ENCODE results near the gene GUK1. TPM values are rescaled to one million over a fixed set of nuclear protein-coding genes. Genes with fewer than 3 reads are reported as not detected.
A peak's percentile ranks its signal among the peaks of the same experiment; 100 is the strongest.

The GUK1 gene
- total RNA-seq, 1 experiment from 2014 or later, result 111 TPM

DNA sequence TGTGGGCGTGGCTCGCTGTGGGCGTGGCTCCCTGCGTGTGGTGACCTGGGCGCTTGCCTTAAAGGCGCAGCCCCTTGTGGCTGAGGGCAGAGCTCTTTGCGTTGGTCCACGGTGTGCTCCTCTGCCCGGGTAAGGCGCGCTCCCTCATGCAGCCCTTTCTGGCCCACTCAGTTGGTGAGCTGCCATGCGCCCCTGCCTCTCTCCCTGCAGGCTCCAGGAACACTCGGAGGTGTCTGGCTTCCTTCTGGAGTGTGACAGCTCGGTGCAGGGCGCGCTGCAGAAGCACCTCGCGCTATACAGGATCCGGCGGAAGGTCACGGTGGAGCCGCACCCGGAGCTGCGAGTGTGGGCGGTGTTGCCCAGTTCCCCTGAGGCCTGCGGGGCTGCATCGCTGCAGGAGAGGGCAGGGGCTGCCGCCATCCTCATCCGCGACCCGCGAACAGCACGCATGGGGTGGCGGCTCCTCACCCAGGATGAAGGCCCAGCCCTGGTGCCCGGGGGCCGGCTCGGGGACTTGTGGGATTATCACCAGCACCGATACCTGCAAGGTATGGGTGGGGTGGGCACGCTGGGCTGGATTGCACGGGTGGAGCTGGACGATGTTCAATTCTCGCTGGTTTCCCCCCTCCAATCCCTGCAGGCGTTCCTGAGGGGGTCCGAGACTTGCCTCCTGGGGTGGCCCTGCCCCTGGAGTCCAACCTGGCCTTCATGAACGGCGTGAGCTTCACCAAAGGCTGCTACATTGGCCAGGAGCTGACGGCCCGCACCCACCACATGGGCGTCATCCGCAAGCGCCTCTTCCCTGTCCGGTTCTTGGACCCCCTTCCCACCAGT, 34.6 kb downstream of the GUK1 start:
- Mint-ChIP-seq H3K9me3 (no peaks in the 10 kb centered on the region), H3K36me3 (no peaks in the 10 kb centered on the region), H3K27ac (no peak overlapping the region), H3K4me1 (no peaks in the 10 kb centered on the region), H3K4me3 (peak overlapping the region; percentile 22; the same call in 1 of the 2 replicates), H3K27me3 (ENCODE audit: low read depth) (no peaks in the 10 kb centered on the region)
- DNase-seq (ENCODE audit: low spot score) (peak; percentile 62), ATAC-seq (peak; percentile 90)
- ChIA-PET POLR2A (interaction anchor here (1.2 to 1.7 kb wide), 3 partner anchors 9 to 93 kb away, joined by 3 to 11 read pairs (median 3); partner anchors contain the start of gene IBA57), CTCF (interaction anchor here (0.6 to 2.7 kb wide), 16 partner anchors 8 to 284 kb away, joined by 3 to 18 read pairs (median 3); partner anchors contain the start of gene IBA57)
- no peak for TF ChIP-seq ELF4 (CRISPR knock-in tag; IDR thresholded peaks at IDR 0.05; ENCODE audit: low read depth)
- TF ChIP-seq RELA (CRISPR knock-in tag; IDR thresholded peaks at IDR 0.05; ENCODE audit: borderline replicate concordance), result peak; percentile 61; the same call in 1 of the 2 replicates
- peak; percentile 97 for TF ChIP-seq SP1 (CRISPR knock-in tag; conservative IDR thresholded peaks at IDR 0.05)
- TF ChIP-seq, protein P1, sequence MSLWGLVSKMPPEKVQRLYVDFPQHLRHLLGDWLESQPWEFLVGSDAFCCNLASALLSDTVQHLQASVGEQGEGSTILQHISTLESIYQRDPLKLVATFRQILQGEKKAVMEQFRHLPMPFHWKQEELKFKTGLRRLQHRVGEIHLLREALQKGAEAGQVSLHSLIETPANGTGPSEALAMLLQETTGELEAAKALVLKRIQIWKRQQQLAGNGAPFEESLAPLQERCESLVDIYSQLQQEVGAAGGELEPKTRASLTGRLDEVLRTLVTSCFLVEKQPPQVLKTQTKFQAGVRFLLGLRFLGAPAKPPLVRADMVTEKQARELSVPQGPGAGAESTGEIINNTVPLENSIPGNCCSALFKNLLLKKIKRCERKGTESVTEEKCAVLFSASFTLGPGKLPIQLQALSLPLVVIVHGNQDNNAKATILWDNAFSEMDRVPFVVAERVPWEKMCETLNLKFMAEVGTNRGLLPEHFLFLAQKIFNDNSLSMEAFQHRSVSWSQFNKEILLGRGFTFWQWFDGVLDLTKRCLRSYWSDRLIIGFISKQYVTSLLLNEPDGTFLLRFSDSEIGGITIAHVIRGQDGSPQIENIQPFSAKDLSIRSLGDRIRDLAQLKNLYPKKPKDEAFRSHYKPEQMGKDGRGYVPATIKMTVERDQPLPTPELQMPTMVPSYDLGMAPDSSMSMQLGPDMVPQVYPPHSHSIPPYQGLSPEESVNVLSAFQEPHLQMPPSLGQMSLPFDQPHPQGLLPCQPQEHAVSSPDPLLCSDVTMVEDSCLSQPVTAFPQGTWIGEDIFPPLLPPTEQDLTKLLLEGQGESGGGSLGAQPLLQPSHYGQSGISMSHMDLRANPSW (CRISPR knock-in tag; conservative IDR thresholded peaks at IDR 0.05; ENCODE audit: low read depth), result no peak
- 0 out of 2 replicates have a peak, but pooled peaks have one; percentile 17 for TF ChIP-seq ESRRA (CRISPR knock-in tag; IDR thresholded peaks at IDR 0.05; ENCODE audit: borderline replicate concordance)

DNA sequence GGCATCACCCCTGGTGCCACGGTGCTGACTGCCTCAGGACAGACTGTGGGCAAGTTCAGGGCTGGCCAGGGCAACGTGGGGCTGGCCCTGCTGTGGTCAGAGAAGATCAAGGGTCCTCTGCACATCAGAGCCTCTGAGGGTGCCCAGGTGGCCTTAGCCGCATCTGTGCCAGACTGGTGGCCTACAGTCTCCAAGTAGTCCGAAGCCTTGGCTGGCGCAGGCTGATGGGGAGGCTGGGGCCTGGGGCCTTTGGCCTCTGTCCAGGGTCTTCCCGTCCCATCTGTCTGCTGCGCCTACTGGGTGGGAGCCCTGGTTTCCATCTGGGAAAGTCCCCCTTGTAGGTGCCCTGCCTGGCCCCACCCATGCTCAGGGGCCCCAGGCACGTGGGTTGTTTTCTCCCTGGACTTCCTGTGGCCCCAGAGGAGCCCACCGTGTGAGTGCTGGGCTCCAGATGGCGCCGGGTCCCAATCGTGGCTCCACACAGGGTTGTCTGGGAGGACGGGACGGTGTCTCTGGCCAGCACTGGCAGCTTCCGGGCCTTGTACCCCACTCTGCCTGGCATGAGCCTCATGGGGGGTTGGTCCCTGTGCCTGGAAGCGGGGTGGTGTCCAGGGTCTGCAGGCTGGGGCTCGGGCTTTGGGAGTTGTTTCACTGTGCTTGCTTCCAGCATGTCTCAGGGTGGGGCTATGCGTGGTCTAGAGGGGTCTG, 35.4 kb downstream of the GUK1 start:
- no peaks in the 10 kb centered on the region for H3K27me3 Mint-ChIP-seq (ENCODE audit: low read depth)
- no peaks in the 10 kb centered on the region for H3K36me3 Mint-ChIP-seq
- DNase-seq (ENCODE audit: low spot score) (no peak), ATAC-seq (no peak)
- TF ChIP-seq MYBL2 (CRISPR knock-in tag; IDR thresholded peaks at IDR 0.05), result no peak
- ChIA-PET CTCF (interaction anchor here (1.1 to 2.7 kb wide), 6 partner anchors 9 to 283 kb away, joined by 4 to 18 read pairs (median 12); partner anchors contain the start of gene IBA57), POLR2A (no interaction called here)
- H3K9me3 Mint-ChIP-seq, result no peaks in the 10 kb centered on the region
- H3K4me3 Mint-ChIP-seq, result no peak overlapping the region
- no peaks in the 10 kb centered on the region for H3K4me1 Mint-ChIP-seq
- no peak overlapping the region for H3K27ac Mint-ChIP-seq

GRCh38 chr1:228176024-228176395, 35.9 kb downstream of the GUK1 start:
- H3K4me1 Mint-ChIP-seq, result no peaks in the 10 kb centered on the region
- CTCF ChIA-PET, result interaction anchor here (0.9 to 1.3 kb wide), 2 partner anchors 11 to 45 kb away, joined by 3 read pairs; no protein-coding TSS in a partner anchor
- H3K27me3 Mint-ChIP-seq (ENCODE audit: low read depth), result no peaks in the 10 kb centered on the region
- no peaks in the 10 kb centered on the region for H3K9me3 Mint-ChIP-seq
- POLR2A ChIA-PET, result no interaction called here
- no peaks in the 10 kb centered on the region for H3K36me3 Mint-ChIP-seq
- ATAC-seq (no peak), DNase-seq (ENCODE audit: low spot score) (no peak)
- H3K27ac Mint-ChIP-seq, result no peak overlapping the region
- no peak overlapping the region for H3K4me3 Mint-ChIP-seq
- no peak for TF ChIP-seq ELF4 (CRISPR knock-in tag; IDR thresholded peaks at IDR 0.05; ENCODE audit: low read depth)
- TF ChIP-seq, protein P2, sequence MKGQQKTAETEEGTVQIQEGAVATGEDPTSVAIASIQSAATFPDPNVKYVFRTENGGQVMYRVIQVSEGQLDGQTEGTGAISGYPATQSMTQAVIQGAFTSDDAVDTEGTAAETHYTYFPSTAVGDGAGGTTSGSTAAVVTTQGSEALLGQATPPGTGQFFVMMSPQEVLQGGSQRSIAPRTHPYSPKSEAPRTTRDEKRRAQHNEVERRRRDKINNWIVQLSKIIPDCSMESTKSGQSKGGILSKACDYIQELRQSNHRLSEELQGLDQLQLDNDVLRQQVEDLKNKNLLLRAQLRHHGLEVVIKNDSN (CRISPR knock-in tag; IDR thresholded peaks at IDR 0.05), result no peak
- TF ChIP-seq OVOL2 (CRISPR knock-in tag; IDR thresholded peaks at IDR 0.05; ENCODE audit: borderline replicate concordance), result no peak
- TF ChIP-seq TEAD4 (CRISPR knock-in tag; IDR thresholded peaks at IDR 0.05), result no peak
- no peak for TF ChIP-seq RELA (CRISPR knock-in tag; IDR thresholded peaks at IDR 0.05; ENCODE audit: borderline replicate concordance)
- TF ChIP-seq ZNF317 (CRISPR knock-in tag; IDR thresholded peaks at IDR 0.05; ENCODE audit: borderline replicate concordance, low read depth), result no peak
- TF ChIP-seq ZNF138 (CRISPR knock-in tag; conservative IDR thresholded peaks at IDR 0.05), result no peak
- no peak for TF ChIP-seq CREM (CRISPR knock-in tag; IDR thresholded peaks at IDR 0.05)
